GM21825 (cell line): ENCODE data around the gene MED26.

ENCODE experiments used
- ATAC-seq: cut with Tn5 transposase; IDR thresholded peaks from one replicate; pipeline ENCODE4 v1.9.1; 2021; ENCODE audit warnings: mild to moderate bottlenecking, moderate library complexity; ENCODE audit not compliant: unreplicated experiment

The MED26 gene

DNA sequence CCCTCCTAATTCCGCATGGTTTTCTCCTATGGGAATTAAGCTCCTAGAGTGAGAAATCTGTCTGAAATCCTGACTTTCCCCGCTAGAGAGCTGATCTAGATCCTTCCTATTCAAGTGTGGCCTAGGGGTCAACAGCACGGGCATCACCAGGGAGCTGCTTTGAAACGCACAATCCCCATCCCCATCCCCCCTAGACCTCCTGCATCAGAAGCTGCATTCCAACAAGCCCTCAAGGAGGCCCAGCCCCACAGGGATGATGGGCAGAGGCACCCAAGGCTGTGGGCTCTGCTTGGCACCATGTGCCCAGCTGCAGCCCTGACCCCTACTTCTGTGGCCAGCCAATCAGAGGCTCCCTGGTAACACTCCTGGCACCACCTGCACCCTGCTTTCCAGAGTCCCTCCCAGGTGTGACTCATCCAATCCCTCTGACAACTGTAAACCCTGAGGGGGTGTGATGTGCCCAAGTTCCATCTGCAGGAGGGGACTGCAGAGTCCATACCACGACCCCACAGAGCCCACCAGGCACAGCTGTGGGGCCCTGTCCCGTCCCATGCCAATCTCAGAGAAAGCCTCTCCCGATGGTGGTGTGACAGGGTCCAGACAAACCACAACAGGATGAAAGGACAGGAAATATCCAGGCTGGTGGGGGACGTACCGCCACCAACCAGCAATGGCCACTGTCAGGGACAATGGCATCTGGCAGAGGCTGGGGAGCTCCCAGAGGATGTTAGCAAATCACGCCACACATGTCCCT lies 36.0 kb downstream of the MED26 start:
- ATAC-seq = no peak

DNA sequence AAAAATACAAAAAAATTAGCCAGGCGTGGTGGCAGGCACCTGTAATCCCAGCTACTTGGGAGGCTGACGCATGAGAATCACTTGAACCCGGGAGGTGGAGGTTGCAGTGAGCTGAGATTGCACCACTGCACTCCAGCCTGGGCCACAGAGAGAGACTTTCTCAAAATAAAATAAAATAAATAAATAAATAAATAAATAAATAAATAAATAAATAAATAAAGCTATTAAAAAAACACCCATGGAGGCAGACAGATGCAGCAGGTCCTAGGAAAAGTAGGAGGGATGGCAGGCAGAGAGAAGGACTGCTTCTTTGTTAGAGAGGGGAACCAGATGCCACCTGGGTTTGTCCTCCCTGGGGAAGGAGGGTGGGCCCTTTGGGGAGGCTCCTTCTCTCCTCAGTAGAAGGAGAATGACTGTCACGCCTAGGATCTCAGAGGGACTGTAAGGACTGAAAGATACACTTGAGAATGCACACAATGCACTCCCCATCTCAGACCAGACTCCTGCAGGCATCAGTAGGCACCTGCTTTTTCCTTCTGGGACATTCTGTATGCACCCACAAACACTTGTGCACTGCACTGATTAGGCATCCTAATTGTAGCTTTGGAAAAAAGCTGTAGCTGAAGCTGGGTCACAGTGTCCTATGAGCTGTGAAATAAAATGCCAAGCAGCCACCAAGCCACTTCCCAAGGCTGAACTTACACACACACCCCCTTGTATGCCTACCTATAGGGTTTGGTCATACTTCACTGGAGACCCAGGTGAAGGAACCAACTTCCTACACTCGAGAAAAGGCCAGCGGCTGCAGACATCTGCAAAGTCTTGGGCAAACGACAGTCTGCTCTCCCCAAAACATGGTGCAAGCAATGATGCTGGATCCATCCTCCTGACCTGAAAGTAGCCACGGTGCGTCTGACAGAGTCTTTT lies 36.9 kb downstream of the MED26 start:
- no peak for ATAC-seq

DNA sequence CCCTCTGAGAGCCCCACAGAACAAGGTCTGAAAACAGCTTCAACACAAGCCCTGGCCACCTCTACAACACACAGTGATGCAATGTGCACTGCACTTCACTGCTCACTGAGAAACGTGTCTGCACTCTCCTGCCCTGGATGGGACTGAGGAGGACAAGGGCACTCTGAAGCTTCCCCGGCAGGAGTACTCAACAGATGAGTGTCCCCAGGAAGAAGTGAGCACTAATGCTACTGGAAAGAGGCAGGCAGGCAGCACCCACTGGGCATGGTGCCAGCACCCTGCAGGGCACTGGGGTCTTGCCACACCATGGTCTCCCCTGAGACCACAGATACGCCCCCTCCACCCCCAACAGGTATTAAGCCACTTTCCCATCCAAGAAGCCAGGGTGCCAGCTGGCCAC lies 38.1 kb downstream of the MED26 start:
- ATAC-seq = no peak

DNA sequence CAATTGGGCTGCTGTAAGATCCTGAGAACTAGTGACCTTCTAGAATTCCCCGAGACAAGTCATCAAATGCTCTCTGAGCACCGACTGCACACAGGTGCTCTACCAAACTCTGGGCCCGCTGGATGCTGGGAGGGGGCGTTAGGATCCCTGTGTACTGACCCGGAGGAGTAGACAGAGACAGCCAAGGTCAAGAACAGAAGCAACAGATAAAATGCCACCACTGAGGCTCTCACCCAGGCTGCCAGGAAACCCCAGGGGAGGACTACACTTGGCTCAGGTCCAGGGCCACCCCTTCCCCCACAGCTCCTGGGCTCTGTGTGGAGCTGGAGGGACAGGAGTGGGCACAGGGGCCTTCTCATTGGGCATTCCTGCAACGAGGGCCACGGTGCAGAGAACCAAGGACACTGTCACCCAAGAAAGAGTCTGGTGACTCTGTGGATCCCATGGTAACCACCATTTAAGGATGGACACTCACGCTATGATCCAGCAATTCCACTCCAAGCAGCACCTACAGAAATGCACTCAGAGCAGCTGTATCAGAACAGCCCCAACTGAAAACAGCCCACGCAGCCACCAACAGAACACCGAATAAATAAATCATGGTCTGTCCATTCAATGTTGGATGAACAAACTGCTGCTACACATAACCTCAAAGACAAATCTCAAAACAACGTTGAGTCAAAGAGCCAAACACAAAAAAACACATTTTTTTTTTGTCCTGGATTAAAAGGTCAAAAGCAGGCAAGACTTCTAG lies 39.0 kb downstream of the MED26 start:
- ATAC-seq = no peak

DNA sequence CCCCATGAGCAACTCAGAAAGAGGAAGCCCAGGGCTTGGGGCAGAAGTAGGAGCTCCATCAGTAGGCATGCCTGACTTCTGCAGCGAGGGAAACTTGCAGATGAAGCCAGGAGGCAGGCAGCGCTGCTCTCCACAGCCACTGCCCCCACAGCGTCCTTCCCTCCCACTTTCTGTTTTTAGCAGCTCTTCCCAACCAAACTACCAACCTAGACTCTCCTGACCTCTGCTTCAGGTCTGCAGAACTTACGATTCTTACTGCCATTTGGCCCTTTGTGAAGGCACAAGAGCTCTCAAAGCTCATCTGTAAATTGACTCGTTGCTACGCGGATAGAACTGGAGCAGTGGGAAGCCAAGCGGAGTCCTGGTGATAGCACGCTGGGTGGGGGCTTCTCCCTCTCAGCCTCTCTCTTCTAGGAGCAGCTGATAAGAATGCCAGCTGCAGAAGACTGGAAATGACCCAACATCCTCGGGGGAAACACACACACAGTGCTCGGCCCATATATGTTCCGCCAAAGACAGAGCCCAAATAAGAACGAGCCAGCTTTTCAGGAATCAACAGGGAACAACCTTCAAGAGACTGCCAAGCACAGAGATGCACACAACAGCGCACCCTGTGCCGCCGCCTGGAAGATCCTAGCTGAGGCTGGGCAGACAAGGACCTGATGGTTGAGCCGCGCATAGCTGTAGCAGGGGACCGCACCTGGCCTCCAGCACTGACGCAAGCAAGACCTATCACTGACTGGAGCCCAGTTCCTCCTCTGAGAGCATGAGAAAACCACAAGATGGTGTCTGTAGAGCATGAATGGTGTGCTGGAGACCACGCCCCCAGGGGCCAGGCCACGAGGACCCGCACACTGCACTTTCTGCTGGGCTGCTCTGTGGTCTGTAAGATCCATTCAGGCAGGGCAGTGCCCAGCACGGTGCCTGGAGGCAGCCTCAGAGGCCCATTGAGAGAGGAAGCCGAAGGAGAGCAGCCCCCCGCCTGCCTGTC lies 39.9 kb downstream of the MED26 start:
- peak; percentile 32 for ATAC-seq

GRCh38 chr19:16586991-16587832 lies 40.8 kb downstream of the MED26 start:
- ATAC-seq = no peak

DNA sequence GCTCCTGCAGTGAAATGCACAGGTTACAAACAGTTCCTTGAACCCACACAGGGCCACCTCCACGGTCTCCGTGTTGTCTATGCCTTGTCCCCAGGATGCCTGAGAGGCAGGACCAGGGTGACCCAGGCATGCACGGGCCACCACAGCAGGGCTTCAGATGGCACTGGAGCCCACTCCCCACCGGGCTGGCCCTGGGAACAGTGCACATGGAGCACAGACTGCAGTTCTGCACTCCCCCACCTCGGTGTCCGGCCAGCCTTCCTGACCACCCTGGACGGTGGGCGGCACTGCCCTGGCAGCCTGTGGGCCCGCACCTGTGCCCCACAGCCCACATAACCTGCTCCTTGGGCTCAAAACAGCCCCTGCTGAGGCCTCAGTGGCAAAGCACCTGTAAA lies 41.5 kb downstream of the MED26 start:
- ATAC-seq = no peak

DNA sequence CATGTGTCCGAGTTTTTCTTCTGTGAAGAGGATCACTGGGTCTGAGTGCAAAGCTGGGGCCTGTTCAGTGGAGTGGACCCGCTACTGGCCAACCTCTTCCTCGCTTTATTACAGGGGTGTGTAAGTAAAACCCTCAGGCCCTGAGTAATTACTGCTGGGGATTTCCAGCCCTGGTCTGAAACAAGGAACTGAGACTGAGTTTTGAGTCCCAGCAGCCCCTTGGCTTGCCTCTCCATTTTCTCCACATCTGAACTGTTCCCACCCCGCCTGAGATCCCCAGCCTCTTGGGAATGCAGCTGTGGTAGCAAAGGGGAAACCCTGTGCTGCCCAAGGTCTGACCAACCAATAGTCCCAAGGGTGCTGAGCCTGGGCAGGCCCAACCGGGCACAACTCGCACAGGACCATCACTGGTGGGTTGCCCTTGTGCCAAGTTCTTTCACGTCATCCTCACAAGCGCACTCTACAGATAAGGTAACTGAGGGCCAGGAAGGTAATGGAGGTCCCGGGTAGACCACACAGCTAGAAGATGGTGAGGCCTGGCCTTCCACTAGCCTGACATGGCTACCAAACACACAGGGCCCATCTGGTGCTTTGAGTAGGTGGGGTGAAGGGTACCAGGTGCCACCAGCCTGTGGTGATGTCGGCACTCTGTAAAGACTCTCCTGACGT lies 42.1 kb downstream of the MED26 start:
- peak; percentile 22 for ATAC-seq

- ATAC-seq = no peak
Measured at GRCh38 chr19:16585094-16585801, 42.8 kb downstream of the MED26 start.

GRCh38 chr19:16584248-16585093 lies 43.5 kb downstream of the MED26 start:
- ATAC-seq = peak; percentile 38

DNA sequence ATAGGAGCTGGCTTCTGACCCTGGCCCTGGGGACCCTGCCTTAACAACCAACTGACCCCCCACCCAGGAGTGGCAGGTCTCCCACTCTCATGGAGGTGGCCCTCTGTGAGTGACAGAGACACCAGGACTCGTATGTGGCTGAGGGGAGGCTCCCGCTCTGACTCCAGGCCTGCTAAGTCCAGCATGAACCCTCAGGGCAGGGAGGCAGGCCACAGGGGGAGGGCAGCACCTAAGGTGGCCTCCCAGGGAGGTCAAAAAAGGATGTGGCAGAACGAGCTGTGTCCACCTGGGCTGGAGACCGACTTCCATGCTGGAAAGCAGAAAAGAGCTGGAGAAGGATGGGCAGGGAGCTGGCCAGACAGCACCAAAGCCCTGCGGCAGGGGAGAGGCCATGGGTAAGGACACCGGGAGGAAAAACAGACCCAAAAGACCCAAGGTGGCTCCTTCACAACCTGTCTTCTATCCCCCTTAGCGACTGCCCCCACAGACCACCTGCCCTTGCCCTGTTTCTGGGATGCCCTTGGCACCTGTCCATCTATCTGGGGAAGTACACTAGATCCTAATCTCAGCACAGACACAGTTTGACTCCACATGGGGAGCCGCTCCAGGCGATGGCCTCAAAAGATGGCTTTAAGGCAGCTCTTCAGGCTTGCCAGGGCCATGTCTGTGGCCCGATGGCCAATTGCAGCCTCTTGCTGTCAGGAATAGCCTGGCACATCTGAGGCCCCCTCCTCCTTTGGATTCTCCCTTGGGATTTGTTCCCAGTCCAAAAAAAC lies 45.3 kb downstream of the MED26 start:
- no peak for ATAC-seq

GRCh38 chr19:16581971-16582343 lies 46.0 kb downstream of the MED26 start:
- ATAC-seq = no peak

- ATAC-seq = no peak
Measured at GRCh38 chr19:16581145-16581970, 46.6 kb downstream of the MED26 start.

GRCh38 chr19:16579381-16579780 lies 48.6 kb downstream of the MED26 start:
- no peak for ATAC-seq

GRCh38 chr19:16577531-16577985 lies 50.4 kb downstream of the MED26 start:
- no peak for ATAC-seq
